Hypothalamus (tissue), 51 donors: ENCODE results near the gene TMEM203.

ENCODE experiments used
- DNase-seq, 51 donors: peaks; one replicate each; lab custom pipeline; 2025; lab: John Stamatoyannopoulos, UW

TMEM203 gene

GRCh38 chr9:137157618-137158415, 47.6 kb downstream of the TMEM203 start:
- DNase-seq = no peak

- DNase-seq = peak in 6 of 51 donors; percentile 14 to 52 (median 35)
These were observed 48.7 kb downstream of the TMEM203 start for GRCh38 chr9:137156567-137157375.
